Kidney epithelial cell (primary cell): ENCODE results near the gene LDLRAP1. TPM values are rescaled to one million over a fixed set of nuclear protein-coding genes. Genes with fewer than 3 reads are reported as not detected.

Source experiments
- DNase-seq: peaks from one replicate; pipeline ENCODE4 v3.0.0-alpha.2; 2010; ENCODE audit warnings: low read depth
- H3K27me3 ChIP-seq: 2 replicates; pipeline ENCODE4 v1.6.0; 2011; ENCODE audit warnings: low read length; ENCODE audit not compliant: control insufficient read depth, insufficient read depth
- H3K36me3 ChIP-seq: 2 replicates; pipeline ENCODE4 v1.5.1; 2011; ENCODE audit warnings: low read length; ENCODE audit not compliant: control insufficient read depth, insufficient read depth
- H3K4me3 ChIP-seq: 2 replicates; pipeline ENCODE4 v1.5.1; 2011; ENCODE audit warnings: low read depth, mild to moderate bottlenecking, control low read depth, low read length
- total RNA-seq: library from RNA; depleted of rRNA; stranded (reverse); fragments of >200 nt; gene quantifications from 2 replicates; pipeline ENCODE4 v1.2.3, GENCODE V29; 2015
- TF ChIP-seq, protein P1 (sequence below): IDR thresholded peaks from 2 replicates; pipeline ENCODE4 v1.5.1; 2011; ENCODE audit warnings: mild to moderate bottlenecking, moderate library complexity, low read length, control low read depth, inconsistent platforms; ENCODE audit not compliant: insufficient read depth, poor library complexity, severe bottlenecking

Gene LDLRAP1
- total RNA-seq, 1 donor from 2014 or later: 7.5 TPM

DNA sequence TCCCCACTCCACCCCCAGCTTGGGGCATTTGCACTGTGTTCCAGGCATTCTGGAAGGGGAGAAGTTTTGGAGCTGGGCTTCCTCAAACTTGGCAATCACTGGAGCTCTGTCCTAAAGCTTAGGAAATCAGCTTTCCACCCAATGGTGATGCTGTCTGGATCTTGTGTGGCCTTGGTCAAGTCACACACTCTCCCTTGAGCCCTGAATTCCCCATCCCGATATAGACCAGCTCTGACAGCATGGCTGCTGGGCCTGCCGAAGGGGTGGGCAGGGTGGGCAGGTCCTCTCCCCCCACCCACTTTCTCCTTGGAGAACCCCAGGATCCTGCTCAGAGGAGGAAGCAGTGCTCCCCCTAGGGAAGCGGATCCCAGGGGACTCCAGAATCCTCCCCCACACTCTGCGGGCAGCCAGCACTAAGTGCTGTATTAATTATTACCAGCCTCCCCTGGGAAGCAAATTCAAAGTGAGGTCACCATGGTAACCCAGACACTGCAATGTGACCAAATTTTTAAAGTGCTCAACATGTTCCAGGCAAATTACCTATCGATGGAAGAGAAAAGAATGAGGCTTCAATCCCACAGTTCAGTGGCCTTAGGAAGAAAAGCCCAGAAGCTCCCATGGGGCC, 21.3 kb upstream of the LDLRAP1 start:
- H3K27me3 ChIP-seq: peaks cover 3% of the 10 kb centered on the region
- H3K4me3 ChIP-seq: no peak overlapping the region
- no peaks in the 10 kb centered on the region for H3K36me3 ChIP-seq
- peak; percentile 41 for DNase-seq
- TF ChIP-seq, protein P1, sequence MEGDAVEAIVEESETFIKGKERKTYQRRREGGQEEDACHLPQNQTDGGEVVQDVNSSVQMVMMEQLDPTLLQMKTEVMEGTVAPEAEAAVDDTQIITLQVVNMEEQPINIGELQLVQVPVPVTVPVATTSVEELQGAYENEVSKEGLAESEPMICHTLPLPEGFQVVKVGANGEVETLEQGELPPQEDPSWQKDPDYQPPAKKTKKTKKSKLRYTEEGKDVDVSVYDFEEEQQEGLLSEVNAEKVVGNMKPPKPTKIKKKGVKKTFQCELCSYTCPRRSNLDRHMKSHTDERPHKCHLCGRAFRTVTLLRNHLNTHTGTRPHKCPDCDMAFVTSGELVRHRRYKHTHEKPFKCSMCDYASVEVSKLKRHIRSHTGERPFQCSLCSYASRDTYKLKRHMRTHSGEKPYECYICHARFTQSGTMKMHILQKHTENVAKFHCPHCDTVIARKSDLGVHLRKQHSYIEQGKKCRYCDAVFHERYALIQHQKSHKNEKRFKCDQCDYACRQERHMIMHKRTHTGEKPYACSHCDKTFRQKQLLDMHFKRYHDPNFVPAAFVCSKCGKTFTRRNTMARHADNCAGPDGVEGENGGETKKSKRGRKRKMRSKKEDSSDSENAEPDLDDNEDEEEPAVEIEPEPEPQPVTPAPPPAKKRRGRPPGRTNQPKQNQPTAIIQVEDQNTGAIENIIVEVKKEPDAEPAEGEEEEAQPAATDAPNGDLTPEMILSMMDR: peak; percentile 21

DNA sequence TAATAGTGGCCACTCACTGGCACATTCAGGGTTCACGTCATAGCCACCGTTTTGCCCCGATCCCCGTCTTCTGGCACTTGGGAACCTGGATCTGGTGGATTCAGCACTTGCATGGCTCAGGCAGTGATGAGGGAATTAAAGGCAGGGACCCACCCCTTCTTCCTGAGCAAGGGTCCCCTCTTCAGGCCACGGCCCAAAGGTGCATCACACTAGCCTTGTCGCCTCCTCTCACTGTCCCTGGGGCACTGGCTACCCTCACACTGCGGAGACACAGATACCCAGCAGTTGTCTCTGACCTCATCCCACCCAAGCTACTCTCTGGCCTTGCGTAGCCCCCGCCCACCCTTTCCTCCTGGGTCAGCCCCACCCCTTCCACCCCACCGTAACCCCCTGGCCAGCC, 19.9 kb upstream of the LDLRAP1 start:
- Histone ChIP-seq H3K27me3 (peaks cover 6% of the 10 kb centered on the region), H3K4me3 (no peak overlapping the region), H3K36me3 (no peaks in the 10 kb centered on the region)
- no peak for DNase-seq
- TF ChIP-seq, protein P1: peak; percentile 34

DNA sequence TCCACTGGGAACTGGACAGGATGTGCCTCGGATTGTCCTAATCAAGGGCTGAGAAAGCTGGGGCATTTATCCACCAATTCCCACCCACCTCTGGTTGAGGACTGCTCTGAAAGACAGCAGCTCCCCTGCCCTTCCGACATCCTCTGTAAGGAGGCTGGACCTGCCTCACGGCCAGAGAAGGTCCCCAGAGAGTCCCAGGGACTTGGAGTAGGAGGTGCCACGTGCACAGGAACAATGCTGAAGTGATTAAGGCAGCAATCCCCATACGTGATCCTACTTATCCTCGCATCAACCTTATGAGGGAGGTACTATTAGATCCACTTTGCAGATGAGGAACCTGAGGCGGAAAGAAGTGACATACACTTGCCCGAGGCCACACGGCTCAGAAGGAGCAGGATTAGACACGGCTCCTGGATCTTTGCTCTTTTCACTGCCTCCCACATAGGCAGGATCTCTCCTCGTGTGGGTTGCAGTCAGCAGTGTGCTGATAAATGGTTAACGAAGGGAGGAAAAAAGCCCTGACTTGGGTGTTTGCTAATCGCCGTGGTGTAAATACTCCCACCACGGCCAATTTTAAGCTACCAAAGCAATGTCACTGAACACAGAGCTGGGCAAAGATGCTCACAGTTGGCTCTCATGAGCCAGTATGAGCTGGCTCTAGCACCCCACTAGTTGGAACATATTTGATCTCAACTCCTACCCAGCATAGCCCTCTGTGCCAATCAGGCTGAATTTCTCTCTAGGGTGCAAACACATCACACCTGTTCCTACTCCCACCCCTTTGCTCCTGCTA, 18.6 kb upstream of the LDLRAP1 start:
- no peak overlapping the region for H3K4me3 ChIP-seq

DNA sequence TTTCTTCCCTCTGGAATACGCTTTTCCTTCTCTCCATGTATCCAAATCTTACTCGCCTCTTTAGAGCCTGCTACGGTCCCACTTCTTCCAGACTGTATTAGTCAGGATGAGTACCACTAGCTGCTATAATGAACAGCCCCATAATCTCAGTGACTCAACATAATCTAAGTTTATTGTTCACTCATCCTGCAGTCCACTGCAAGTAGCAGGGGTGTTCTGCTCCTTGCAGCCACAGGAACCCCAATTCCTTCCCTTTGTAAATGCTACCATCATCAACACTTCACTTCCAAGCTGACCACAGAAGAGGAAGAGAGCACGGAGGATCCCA, 18.1 kb upstream of the LDLRAP1 start:
- TF ChIP-seq, protein P1: no peak
- Histone ChIP-seq H3K36me3 (no peaks in the 10 kb centered on the region), H3K27me3 (peaks cover 13% of the 10 kb centered on the region)

More for the DNA sequence above, 18.6 kb upstream of the LDLRAP1 start:
- TF ChIP-seq, protein P1: no peak
- DNase-seq: no peak
- H3K27me3 ChIP-seq: peaks cover 10% of the 10 kb centered on the region
- no peaks in the 10 kb centered on the region for H3K36me3 ChIP-seq

DNA sequence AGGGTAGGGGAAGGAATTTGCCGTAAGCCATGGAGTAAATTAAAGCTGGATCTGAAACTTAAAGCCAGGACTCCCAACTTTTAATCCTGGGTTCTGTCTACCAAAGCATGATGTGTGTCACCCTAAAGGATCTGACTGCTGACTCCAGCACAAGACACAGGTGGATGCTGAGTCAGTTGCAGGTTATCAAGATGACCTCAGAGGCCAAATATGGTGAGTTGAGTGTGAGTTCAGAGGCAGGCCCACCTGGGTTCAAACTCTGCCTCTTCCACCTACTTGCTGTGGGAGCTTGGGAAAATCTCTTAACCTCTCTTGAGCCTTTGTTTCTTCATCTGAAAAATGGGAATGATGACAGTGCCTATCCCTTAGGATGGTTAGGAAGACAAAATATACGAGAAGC, 16.7 kb upstream of the LDLRAP1 start:
- no peak for DNase-seq
- Histone ChIP-seq H3K36me3 (no peaks in the 10 kb centered on the region), H3K27me3 (peaks cover 15% of the 10 kb centered on the region), H3K4me3 (no peak overlapping the region)
- TF ChIP-seq, protein P1: no peak

More for the DNA sequence above, 18.1 kb upstream of the LDLRAP1 start:
- no peak for DNase-seq
- H3K4me3 ChIP-seq: no peak overlapping the region

DNA sequence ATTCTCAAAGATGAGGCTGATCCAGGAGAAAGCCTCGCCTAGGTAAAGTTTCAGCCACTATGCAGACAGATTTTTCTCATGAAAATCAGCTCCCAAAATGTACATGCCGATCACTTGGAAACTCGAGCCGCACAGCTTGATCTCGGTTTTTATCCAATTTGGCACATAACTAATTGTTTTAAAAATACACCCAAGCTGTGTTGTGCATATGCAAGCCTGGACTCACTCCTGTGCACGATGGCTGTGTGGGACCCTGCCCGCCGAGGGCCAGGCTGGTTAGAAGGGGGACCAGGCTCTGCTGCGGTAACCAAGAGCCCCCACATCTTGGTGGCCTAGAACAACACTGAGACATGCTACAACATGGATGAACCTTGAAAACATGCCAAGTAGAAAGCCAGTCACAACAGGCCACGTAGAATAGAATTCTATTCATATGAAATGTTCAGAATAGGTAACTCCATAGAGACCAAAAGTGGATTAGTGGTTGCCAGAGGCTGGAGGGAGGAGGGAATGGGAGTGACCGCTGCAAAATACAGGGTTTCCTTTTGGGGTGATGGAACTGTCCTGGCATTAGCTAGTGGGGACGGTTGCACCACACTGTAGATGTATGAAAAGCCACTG, 16.1 kb upstream of the LDLRAP1 start:
- H3K27me3 ChIP-seq: peaks cover 15% of the 10 kb centered on the region
- TF ChIP-seq, protein P1: no peak
- H3K4me3 ChIP-seq: no peak overlapping the region
- H3K36me3 ChIP-seq: no peaks in the 10 kb centered on the region
- DNase-seq: no peak
